ENCODE data around the gene SPCS3.
"Not testable (repeated sequence)": the region's sequence is repeated elsewhere in the genome, so short reads cannot be mapped to it uniquely, and the experiment has no call there.

Gene SPCS3

DNA sequence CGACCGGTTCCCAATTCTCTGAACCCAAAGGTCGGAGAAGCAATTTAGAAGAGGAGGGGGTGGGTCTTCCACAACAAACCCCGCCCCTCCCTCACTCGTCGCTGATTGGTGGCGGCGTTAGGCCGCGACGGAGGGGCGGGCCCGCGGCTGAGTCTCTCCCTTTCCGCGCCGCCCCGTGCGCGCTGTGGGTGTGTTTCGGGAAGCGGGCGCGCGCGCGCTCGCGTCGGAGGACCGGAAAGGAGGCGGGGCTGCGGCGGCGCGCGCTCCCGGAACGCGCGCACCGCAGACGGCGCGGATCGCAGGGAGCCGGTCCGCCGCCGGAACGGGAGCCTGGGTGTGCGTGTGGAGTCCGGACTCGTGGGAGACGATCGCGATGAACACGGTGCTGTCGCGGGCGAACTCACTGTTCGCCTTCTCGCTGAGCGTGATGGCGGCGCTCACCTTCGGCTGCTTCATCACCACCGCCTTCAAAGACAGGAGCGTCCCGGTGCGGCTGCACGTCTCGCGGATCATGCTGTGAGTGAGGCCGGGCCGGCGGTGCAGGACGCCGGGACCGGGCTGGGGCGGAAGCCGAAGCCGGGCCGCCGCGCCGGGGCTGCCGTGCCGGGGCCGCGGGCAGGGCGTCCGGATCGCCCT lies at the start of gene SPCS3:
TSS of gene SPCS3 (plus strand) at position 263 of the 636 bp plus-strand sequence. CDS start at position 374, 111 bp downstream.
- peak; percentile 95 for DNase-seq

DNA sequence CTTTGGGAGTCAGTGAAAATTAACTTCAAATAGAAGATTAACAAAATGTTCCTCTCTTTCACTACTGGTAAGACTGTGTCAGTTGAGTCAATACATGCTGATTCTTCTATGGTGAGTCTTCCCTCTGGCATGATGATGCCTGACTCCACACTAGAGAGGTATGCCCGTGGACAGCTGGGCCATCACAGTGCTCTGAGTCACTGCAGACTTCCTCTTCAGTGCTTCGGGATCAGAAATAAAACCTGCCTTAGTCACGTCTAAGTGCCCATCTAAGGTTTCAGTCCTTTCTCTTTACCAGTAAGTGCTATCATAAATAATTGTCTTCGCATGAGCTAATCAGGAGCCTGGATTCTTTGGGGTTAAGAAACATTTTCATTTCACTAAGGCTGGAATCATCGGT lies 49.1 kb upstream of the SPCS3 start:
- DNase-seq: peak; percentile 33

DNA sequence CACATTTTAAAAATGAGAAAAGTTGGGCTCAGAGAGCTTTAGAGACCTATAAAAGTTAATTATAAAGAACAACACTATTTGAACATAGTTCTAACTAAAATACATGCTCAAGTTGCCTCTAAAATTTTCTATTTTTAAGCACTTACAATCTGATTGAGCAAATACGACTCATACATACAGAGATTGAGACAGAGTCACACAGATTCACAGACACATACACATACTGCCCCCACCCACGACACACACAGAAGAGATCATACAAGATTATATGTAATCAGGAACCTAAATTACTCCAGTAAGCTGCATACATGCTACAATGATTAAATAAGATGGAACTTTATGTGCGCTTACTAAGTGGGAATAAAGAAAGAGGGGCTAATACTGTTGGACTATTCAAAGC lies 48.0 kb upstream of the SPCS3 start:
- DNase-seq: no peak

DNA sequence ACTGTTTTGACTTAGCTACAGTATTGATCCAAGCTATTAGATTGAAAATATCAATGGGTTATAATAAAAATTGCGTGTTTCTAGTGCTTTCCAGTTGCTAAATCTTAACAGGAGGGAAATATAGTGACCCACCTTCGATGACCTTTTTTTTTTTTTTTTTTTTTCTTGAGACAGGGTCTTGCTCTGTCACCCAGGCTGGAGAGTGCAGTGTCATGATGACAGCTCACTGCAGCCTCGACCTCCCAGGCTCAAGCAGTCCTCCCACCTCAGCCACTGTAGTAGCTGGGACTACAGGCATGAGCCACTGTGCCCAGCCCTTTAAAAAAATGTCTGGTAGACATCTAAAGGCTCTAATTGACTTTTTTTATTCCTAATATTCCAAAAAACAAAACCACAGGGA lies 47.0 kb upstream of the SPCS3 start:
- no peak for DNase-seq

DNA sequence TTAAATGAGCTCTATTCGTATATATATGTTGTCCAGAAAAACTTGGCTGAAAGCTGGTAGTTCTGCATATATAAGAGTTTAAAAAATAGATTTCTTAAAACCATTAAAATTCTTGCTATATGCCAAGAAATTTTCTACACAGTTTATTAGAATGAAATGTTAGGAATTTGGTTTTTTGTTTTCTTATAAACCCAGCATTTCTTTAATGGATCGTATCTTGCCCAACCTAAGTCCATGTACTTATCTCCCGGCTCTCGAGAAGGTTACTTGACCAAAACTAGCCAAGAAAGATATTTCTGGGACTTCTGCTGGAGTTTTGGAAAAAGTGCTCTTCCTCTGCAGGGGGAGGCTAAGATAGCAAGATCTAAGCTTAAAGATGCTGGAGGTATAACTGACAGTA lies 46.0 kb upstream of the SPCS3 start:
- no peak for DNase-seq

DNA sequence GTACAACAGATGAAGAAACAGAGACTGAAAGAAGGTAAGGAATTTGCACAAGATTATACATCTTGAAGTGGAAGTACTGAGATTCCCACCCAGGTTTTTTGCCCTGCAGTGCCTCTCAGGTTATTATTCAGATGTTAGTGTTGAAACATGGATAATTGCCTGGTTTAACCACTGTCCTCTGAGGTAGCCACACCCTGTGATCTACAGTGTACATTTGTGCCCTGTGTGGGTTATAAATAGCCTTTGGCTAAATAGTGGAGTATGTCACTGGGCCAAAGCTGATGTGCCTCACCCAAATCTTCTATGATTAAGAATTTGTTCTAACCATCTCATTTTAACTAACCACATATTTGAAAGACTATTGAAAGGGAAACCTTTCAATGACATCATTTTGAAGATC lies 45.3 kb upstream of the SPCS3 start:
- no peak for DNase-seq

DNA sequence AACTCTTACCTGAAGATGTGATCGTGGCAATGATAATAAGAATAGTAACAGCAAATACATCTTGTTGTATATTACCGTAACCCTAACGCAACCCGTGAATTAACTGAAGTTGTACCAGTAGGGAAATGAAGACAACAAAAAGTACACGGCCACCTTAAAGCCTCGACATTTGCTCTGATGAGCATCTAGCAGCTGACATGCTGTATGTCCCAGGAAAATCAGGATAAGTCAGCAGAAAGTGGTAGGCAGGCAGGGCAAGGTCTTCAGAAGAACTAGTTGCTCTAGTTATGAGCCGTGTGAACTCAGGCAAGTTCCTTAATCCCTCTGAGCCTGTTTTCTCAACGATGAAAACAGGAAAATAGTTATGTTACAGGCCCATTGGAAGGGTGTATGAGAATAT lies 43.1 kb upstream of the SPCS3 start:
- no peak for DNase-seq

DNA sequence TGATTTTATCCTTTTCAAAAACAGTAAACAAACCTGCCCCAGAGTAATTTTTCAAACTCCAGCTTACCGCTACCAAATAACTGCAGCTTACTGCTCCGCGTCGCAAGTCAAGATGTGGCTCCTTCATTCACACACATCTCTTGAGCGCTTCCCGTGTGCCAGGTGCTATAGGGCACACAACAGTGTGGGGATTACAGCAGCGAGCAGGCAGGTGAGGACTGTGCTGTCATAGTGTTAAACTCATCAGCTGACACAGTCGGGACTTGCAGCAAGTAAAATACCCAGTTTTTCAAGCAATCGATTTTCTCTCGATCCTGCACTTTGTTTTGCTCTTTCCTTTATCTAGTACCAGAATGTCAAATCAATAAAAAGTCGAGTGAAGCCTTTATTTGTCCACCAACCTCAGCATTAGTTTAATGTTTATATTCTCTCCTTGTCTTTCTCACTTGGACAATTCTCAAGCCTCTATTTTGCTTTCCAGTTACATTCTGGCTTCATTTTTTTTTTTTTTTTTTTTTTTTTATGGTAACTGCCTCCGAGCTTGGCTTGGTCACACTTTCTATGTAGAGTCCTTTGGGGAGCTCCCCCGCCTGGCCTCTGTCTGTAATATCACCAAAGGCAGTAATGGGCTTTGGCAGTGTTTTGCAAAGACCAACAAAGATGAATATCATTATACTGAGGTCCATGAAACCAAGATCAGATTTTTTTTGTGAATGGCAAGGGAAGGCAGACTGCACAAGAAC lies 42.4 kb upstream of the SPCS3 start:
- peak; percentile 50 for DNase-seq

DNA sequence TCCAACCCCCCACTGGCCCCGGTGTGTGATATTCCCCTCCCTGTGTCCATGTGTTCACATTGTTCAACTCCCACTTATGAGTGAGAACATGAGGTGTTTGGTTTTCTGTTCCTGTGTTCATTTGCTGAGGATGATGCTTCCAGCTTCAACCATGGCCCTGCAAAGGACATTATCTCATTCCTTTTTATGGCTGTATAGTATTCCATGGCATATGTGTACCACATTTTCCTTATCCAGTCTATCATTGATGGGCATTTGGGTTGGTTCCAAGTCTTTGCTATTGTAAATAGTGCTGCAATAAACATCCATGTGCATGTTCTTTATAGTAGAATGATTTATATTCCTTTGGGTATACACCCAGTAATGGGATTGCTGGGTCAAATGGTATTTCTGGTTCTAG lies 40.2 kb upstream of the SPCS3 start:
- DNase-seq: not testable (repeated sequence)

DNA sequence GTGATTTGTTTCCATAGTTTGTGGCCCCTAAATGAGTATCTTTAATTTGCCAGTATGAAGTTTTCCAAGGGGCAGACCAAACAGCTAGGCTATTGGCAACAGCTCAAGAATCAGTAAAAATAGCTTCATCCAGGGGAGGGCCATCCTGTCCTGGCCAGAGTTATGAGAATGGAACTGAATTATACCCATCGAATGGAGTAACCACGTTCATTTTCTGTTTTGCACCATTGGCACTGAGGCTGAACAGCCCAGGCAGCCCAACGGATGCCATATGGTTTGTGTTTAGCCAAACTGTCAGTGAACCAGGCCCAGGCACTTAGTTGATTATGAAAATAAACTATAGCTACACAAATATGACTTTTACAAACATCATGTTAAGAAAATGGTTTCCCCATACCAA lies 33.0 kb upstream of the SPCS3 start:
- no peak for DNase-seq

DNA sequence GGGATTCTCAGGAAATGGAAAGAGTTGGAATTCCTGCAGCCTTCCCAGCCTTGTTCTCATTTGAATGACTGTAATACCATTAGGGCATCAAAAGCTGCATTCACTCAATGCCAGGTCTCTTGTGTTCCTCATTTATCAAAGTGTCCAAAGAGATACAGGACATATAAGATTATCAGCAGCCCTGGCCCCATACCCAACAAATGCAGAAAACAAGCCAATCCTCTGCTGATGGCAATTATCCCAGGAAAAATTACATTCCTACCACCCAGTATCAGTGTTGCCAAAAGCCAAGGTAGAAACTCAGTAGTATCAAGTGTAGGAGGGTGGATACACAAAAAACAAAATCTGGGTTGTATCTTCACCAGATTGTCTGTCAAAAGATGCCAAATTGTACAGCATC lies 32.2 kb upstream of the SPCS3 start:
- DNase-seq: no peak

DNA sequence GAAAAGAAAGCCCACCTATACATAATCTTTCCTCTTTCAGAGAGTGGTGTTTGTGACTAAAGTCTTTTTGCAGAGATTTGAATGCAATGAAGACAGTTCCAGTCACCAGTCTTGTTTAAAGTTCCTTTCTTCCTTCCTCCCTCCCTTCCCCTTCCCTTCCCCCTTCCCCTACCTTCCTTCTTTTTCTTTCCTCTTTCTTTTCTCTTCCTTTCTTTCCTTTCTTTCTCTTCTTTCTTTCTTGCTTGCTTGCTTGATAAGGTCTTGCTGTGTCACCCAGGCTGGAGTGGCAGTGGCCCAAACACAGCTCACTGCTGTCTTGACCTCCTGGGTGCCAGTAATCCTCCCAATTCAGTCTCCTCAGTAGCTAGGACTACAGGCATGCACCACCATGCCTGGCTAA lies 31.7 kb upstream of the SPCS3 start:
- no peak for DNase-seq

DNA sequence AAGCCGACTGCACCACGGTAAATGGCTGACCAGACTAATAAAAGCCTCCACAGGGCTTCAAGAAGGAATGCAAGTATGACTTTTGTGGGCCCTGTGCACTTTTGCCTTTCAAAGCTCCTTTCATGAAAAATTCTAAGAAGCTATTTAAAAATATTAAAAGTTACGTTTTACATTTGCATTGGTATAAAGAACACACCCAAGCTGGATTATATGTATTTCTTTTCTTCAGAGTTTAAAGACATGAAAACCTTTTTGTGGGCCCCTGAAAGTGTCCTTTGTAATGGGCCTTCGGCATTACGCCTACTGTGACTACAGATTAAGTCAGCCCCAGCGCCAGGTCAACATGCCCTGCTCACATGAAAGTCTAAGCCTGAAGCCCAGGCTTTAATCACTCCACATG lies 30.2 kb upstream of the SPCS3 start:
- DNase-seq: no peak

DNA sequence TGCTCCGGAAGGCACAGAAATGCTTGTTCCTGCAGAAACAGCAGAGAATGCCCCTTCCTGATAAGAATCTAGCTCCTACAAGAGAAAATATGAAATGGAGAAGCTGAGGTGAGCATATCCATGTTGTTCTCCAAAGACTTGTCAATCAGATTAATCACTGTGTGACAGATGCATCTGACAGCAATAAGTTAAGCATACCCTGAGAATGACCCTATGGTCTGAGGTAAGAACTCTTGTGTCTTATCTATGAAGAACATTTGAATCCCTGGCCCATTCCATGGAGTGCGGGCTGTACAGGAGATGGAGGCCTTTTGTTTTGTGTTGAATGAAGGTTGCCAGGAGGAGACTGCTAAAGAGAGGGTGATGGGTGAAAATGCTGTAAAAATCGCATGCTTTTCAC lies 29.2 kb upstream of the SPCS3 start:
- no peak for DNase-seq

DNA sequence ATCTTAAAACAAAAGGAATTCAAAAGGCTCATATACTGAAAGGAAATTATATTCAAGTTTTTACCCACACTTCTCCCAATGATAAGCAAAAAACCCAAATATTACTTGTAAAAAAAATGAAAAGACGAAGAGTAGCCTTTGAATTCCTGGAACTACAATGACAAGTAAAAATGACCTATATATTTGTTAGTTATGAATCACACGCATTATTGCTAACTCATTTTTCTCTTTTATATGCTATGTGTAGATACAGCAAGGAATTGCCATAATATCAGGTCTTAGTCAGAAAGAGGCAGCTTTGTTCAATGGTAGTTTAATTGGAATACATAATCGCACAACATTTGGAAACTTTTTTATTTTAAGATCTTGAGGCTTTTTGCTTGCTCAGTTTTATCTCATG lies 28.0 kb upstream of the SPCS3 start:
- no peak for DNase-seq

DNA sequence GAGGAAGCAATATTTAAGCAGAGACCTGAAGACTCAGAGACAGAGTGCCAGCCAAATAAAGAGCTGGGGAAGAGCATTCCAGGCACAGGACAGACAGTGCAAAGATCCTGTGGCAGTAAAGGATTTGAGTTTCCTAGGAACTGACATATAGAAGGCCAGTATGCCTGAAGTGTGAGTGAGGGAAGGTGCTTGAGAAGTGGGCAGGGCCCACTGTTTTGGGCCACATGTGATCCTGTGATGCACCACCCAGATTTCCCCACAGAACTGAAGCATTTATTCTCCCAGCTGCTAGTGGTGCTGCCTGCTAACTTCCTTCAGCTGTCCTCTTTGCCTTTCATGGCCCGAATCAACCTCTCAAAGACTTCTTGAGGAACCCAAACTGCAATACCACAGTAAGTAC lies 26.8 kb upstream of the SPCS3 start:
- no peak for DNase-seq

DNA sequence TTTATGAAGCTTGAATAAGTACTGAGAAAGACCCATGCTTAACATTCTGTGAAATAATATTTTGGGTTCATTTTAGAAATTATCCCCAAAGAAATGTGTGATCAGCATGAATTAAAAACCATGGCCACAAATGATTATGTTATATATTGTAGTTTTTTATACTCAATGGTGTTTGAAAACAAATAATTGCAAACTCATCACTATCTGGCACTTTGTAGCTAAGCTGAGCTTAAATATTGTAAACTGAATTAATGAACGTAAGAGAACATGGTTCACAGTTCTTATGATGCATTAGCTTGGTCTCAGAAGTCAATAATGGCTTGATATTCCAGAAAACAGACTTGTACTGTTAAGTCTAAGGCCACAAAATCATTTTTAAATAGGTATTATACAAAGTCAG lies 26.1 kb upstream of the SPCS3 start:
- DNase-seq: no peak

DNA sequence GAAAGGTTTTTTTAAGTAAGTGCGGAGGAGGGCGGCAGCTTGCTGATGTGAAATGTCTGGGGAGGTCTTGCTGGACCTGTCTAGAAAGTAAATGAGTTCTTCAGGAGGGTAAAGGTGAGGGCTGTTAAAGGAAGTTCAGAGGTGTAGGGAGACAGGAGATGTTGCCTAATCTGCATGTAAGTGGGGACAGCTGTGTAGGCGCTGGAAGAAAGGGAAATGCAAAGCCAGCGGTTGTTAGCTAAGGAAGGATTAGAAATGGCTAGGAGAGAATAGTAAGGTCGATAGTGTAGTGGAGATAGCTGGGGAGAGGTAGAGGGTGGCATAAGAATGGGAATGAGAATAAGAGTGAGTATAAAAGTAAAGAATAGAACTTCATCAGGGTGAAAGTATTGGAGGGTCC lies 23.9 kb upstream of the SPCS3 start:
- not testable (repeated sequence) for DNase-seq

DNA sequence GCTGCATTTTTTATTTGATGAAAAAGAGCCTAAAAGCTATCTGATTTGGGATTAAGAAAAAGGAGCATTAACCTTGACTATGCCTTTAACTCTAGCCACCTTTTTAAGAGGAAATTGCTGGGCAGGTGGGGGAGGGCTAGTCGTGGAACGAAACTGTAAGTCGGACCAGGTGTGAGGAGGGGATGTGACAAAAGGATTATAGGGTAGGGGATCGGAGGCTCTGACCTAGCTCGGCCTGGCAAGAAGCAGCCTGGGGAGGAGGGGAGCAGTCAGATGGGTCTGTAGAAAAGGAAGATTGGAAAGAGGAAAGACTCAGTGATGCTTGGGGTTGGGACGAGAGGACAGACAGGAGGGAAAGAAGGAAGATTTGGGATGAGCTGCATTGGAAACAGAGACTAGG lies 21.1 kb upstream of the SPCS3 start:
- DNase-seq: no peak

DNA sequence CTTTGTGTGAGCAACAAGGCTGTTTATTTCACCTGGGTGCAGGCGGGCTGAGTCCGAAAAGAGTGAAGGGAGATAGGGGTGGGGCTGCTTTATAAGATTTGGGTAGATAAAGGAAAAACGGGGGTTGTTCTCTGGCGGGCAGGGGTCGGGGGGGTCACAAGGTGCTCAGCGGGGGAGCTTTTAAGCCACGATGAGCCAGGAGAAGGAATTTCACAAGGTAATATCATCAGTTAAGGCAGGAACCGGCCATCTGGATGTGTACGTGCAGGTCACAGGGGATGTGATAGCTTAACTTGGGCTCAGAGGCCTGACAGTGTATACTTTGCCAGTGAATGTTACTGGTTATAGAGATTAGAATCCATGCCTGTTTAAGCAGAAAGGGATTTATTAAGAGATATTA lies 19.7 kb upstream of the SPCS3 start:
- DNase-seq: no peak

DNA sequence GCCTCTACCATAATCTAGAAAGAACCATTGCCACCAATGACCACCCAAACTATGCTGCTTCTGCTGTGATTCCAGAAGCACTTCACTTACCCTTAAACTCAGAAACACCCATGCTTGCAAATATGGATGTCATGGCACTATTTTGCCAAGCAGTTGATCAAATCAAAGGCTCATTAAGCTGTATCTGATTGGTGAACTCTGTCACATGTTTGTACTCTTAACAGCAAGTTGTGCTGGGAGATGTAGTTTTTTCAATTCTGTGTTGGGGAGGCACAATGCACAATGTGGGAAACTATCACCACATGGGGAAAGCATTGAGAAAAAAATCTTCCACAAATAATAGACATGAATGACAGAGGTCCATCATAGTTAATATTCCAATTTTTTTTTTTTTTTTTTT lies 19.2 kb upstream of the SPCS3 start:
- DNase-seq: no peak

DNA sequence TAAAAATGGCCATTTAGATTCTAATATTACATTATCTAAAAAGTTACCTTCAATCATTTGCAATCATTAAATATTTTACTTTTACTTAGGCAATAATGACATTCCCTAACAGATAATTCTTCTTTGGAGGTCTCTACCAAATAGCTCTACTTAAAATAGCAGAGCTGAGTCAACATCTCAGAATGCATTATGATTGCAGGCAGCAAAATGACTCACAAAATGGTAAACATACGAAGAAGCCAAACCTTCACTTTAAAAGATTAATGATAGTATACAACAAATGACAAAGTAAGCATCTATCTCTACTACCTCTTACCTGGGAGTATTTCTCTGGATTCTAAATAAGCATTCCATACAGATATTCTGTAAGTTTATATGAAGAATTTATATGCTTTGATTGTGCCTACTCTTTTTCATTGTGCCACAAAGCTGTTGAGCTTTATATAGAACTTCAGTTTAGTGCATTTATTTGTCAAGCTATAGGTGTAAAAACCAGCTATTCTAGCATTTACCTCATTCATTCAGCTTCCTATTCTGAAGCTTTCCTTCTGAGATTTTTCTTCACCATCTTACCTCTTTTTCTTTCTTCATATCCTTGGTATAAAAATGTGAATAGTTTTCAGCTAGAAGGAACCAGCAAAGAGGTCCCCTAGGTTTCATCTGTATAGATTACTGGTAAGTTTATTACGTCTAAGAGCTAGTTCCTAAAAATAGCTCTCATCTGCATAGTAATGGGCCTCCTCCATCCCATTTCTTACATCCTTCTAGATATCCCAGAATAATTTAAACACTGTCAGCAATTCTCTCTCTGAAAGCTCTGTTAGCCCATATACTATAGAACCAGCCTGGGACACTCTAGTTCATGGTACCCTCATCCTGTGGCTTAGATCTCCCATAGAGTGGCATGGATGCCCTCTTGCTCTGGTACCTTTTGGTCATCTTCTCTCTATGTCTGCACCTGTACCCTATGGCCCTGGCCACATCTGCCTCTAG lies 17.2 kb upstream of the SPCS3 start:
- DNase-seq: no peak

DNA sequence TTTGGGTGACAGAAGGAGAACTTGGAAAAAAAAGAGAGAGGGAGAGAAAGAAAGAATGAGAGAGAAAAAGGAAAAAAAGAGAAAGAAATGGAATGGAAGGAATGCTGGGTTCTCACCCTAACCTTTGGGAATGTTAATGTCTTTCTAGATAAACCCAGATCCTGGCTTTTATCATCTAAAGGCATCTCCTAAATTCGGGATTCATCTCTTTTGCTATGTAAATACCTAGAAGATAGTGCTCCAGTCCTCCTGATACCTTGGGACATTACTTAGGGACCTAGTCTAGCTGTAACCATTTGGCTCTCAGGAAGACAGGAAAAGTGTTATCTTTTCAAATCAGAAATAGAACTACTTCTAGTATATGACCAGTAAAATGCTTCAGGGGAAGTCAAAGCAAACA lies 15.8 kb upstream of the SPCS3 start:
- DNase-seq: no peak

Data from NCI-H1436 (cell line).